Measurements from ENCODE around the gene MCC.

The MCC gene

DNA sequence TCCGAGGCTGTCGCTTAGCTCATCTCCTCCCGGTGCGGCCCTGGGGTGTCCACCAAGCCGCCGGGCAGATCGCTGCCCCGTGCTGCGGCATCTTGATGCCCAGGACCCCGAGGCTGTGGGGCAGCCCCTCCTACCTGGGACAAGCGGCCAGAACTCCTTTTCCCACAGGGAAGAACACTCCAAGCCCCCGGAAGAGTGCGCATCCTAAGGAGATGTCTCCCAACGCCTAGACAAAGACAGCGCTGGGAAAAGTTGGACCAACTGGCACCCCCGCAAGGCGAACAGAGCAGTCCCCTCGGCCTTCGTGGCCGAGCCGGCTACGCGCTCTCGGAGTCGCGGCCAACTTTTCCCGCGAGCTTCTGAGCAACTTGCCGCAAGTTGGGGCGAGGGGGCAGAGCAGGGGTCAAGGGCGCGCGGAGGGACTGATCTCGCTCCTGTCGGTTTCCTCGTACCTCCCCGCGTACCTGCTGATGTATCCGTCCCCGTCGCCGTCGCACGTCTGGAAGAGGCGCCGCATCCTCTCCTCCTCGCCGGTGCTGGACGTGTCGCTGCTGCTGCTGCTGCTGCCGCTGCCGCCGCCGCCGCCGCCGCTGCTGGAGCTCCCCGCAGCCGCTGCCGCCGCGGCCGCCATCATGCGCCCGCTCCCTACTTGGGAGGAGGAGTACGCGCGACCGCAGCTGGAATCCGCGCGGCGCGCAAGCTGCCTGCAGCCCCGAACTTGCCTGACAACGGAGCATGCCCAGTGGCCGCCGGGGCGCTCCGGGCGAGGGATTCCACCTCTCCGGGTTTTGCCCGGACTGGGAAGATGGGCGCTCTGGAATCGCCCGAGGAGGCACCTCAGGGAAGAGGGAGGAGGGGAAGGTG is at the start of gene MCC:
TSS of gene MCC (minus strand) at position 673 of the 864 bp plus-strand sequence.
- peak; percentile 92 for DNase-seq (ENCODE audit: low read depth)

DNA sequence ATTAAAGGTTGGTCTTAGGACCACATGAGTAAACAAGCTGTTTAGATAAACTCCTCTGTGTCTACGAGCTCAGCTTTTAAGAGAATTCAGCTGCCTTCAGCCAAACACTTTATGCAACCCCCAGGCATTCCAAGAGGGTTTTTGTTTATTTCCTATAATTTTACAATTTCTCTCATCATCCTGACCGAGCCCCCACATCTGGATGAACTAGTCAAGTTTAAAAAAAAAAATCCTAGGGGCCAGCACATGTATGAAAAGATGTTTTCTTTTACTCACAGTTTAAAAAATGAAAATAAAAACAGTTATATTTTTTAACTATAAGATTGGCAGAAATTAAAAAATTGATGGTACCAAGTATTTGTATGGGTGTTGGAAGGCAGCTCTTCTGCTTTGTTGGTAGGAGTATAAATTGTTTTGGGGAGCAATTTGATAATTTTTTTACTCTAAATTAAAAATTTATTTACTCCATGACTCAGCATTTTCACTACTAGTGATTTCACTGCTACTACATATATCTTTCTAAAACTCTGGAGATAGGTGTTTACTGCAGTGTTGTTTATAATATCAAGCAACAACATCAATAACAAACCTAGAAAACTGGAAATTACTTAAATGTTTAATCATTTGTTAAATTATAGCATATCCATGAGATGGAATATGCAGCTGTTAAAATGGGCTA is 43.4 kb upstream of the MCC start:
- DNase-seq (ENCODE audit: low read depth) = peak; percentile 45

DNA sequence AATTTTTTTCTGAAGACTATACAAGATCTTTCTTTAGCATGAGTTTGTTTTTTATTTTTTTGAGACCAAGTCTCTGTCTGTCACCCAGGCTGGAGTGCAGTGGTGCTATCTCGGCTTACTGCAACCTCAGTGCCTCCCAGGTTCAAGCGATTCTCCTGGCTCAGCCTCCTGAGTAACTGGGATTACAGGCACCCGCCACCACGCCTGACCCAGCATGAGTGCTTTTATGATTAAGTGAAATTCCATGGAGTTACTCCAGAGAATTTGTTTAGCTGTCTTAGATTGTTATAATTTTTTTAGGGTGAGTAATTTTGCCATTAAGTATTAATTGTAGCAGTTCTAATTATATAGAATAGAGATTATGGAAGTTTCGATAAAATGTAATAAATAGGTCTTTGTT is 39.5 kb upstream of the MCC start:
- DNase-seq (ENCODE audit: low read depth) = peak; percentile 70

DNA sequence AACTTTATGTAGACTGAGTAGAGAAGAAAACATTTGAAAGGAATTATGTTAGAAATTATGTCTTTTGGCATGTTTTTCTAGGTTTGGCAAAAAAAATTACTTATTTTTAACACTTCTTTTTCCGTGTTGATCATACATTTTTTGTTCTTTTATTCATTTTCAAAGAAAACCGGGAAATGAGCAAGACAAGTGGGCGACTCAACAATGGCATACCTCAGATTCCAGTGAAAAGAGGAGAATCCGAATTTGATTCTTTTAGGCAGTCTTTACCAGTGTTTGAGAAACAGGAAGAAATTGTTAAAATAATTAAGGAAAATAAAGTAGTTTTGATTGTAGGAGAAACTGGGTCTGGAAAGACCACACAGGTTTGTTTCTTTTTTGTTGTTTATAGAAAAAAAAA is 38.2 kb upstream of the MCC start:
- no peak for DNase-seq (ENCODE audit: low read depth)

DNA sequence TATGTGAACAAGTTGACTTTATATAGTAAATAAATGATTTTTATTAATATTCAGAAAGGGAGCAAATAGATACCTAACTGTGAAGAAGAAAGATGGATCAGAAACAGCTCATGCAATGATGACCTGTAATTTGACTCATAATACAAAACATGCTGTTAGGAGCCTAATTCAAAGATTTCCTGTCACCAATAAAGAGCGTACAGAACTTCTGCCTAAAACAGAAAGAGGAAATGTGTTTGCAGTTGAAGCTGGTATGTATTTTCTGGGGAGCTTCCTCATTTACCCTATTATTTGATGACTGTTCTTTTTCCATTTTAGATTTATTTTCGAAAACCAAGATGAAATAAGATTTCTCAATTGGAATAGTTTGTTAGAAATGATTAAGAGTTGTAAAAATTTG is 36.7 kb upstream of the MCC start:
- no peak for DNase-seq (ENCODE audit: low read depth)

DNA sequence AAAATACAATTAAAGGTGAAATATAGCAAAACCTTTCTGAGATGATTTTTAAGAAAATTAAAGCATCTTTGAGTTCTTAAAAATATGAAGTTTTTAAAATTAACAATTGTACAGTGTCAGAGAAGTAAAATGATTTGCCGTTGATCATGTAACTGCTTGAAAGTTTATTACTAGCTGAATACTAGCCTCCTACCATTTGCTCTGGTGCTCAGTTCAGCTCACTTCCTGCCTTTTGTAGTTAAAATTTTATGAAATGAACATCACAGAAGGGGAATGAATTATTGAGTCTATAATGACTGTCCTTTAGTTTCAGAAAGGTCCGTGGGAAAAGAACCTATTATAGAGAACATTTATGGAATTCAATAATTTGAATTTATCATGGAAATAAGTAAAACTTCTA is 34.9 kb upstream of the MCC start:
- no peak for DNase-seq (ENCODE audit: low read depth)

DNA sequence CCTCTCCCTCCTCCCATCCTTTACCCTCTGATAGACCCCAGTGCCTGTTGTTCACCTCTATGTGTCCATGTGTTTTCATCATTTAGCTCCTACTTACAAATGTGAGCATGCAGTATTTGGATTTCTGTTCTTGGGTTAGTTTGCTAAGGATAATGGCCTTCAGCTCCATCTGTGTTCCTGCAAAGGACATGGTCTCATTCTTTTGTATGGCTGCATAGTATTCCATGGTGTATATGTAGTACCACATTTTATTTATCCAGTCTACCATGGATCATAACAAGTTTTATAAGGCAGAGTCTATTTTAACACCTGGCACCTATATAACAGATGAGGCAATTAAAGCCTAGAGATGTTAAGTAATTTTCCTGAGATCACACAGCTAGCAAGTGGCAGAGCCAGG is 32.6 kb upstream of the MCC start:
- DNase-seq (ENCODE audit: low read depth) = no peak

DNA sequence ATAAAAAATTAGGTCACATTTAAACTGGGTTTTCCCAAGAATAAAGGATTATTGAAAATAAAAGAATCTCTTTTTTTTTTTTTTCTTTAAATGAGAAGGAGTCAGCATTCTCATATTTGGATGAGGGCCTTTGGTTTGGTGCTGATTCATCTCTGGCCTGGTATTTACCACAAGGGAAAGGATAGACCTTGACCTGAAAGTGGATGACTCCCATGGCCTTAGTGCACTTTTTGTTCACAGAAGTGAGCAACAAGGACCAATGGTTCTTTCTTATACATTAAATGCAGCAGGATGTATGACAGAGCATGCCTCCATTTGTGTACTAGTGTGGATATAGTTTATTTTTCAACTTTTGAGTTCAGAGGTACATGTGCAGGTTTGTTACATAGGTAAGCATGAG is 32.2 kb upstream of the MCC start:
- peak; percentile 75 for DNase-seq (ENCODE audit: low read depth)

DNA sequence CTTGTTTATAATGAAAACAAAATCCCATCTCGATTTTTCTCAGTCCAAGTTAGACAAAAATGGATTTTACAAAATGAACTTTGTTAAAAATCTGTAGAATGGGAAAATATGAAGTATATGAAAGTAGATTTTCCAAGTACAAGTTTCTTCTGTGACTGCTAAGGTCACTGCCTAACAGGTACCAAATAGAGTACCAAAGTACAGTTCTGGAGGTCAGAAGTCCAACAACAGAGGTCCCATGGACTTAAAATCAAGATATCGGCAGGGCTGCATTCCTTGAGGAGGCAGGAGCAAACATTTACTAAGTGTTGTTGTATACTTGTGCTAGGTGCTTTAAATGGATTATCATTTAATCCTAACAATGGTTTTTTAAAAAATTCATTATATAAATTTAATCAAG is 31.2 kb upstream of the MCC start:
- DNase-seq (ENCODE audit: low read depth) = no peak

DNA sequence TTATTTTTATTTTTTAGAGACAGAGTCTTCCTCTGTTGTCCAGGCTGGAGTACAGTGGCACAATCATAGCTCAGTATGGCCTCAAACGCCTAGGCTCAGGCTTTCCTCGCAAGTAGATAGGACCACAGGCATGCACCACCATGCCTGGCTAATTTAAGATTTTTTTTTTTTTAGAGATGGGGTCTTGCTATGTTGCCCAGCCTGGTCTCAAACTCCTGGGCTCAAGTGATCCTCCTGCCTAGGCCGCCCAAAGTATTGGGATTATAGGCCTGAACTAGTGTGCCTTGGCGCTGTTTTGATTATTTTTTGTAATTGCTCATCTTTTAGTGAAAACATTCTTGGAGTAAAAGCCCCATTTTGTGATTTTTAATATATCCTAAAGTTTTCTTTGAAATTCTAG is 30.6 kb upstream of the MCC start:
- no peak for DNase-seq (ENCODE audit: low read depth)

DNA sequence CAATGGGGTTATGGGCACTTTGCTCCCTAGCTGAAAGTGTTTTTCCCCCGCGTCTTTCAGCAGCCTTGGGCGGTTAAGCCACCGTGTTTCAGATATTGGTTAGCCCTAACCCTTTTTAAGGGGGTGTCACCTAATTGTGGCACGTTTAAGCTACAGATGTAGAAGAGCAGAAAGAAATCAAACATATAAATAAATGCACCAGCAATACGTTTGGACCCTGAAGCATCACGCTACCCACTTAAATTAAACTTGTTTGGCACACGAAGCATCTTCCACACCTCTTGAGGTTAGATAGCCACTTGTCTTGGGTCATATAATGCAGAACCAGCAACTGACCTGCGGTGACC is 26.0 kb upstream of the MCC start:
- no peak for DNase-seq (ENCODE audit: low read depth)

DNA sequence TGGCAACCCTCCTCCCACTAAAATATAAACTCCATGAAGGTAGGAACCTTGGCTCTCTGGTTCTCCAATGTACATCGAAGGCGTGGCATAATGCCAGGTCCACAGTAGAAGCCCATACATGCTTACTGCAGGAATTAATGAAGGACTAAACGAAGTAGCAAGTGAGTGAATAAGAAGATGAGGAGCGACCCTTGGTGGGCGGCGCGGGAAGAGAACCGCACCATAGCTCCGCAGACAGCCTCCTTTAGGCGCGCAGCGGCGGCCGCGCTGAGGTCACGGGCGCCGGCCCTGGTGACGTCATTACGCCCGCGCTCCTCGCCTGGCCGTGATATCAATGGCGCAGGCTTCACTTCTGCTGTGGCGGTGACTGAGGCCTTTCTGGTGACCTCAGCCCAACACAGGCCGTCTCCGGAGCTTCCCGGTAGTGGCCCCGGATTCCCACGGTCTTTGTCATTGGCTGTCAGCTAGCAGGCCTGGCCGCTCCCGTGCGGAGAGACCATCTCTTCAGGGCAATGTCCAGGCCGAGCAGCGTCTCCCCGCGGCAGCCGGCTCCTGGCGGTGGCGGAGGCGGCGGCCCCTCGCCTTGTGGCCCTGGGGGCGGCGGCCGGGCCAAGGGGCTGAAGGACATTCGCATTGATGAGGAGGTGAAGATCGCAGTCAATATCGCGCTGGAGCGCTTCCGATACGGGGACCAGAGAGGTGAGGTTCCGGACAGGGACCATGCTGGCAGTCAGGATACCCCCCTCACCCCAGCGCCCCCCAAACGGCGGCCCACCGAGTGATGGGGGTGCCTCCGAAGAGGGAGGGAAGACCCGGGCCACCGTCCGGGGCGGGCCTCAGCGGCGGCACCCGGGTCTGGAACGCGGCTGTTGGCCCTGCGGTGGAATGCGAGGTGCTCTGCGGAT is 25.4 kb upstream of the MCC start, which contains the start of gene YTHDC2:
TSS of gene YTHDC2 (plus strand) at position 311 of the 905 bp plus-strand sequence. CDS start at position 513, 202 bp downstream.
- DNase-seq (ENCODE audit: low read depth) = peak; percentile 78

DNA sequence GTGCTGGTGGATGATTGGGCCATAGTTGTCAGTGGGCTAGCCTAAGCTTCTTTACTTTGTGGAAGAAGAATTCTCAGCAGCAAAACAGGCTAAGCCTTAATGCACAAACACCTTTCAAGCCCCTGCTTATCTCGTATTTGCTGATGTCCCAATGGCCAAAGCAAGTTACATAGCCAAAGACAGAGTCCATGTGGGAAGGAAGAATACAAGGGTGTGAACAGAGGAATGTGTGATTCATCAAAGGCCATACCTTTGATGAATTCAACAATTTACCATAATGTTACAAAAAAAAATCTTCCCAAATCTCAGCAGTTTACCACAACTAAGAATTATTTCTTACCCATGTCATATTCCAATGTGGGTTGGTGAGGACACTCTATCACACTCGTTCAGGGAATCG is 24.1 kb upstream of the MCC start:
- DNase-seq (ENCODE audit: low read depth) = no peak

DNA sequence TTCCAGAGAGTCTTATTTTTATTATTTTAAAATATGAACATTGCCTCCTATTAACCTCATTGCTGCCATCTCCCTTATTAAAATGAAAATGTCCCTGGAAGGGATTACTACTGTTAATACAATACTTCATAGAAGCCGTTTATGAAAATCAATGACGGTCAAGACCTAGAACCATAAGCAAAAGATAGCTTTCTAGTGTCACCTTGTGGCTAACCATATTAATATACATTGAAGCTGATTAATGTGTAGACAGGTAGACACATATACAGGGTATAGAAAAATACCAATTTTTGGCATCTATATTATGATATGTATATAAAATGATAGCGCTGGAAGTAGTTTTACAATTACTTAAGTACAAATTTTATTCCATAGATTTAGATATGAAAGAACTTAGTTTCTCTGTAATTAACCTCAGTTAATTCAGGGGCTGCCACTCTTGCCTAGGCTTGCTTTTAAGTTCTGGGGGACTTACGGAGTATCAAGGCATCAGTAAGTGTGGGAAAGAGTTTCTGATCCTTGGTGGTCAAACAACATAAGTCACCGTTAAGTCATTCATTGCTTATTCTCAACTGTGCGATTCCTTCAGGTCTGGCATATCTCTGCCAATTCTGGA is 22.7 kb upstream of the MCC start:
- peak; percentile 57 for DNase-seq (ENCODE audit: low read depth)

DNA sequence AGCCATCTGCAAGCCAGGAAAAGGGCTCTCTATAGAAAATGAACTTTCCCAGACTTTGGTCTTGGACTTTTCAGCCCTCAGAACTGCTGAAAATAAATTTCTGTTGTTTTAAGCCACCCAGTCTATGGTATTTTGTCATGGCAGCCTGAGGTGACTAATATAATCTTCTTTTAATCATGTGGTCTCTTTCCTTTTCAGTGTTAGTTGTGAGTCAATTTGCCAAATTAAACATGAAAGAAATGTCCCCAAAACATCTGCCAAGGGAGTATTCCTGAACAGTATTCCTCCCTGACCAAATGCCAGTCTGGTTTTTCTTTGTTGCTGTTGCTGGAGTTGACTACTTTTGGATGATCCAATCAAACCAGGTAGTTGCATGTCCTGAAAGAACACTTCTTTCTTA is 20.5 kb upstream of the MCC start:
- DNase-seq (ENCODE audit: low read depth) = no peak

DNA sequence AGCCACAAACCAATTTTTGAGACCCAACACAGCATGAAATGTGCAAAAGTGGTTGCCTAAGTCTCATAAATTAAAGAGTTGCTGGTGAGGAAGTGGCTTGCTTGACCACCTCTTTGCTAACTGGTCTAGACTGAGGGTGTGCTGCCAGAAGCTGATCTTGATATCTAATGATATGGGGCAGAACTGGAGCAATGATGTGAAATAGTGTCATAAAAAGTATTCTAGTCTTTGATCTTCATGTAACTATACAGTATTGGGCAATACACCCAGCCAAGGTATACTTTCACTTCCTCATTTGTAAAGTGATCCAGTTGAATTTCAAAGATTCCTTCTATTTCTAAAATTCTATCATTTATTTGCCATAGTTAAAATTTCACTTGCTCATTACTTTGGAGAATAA is 19.3 kb upstream of the MCC start:
- DNase-seq (ENCODE audit: low read depth) = no peak

DNA sequence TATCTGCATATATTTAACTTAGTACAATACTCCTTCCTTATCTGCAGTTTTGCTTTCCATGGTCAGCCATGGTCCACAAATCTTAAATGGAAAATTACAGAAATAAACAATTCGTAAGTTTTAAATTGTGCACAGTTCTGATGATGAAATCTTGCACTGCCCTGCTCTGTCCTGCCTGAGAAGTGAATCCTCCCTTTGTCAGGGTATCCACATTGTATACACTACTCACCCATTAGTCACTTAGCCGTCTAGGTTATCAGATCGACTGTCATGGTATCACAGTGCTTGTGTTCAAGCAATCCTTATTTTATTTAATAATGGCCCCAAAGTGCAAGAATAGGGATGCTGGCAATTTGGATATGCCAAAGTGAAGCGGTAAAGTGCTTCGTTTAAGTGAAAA is 16.9 kb upstream of the MCC start:
- DNase-seq (ENCODE audit: low read depth) = peak; percentile 83

DNA sequence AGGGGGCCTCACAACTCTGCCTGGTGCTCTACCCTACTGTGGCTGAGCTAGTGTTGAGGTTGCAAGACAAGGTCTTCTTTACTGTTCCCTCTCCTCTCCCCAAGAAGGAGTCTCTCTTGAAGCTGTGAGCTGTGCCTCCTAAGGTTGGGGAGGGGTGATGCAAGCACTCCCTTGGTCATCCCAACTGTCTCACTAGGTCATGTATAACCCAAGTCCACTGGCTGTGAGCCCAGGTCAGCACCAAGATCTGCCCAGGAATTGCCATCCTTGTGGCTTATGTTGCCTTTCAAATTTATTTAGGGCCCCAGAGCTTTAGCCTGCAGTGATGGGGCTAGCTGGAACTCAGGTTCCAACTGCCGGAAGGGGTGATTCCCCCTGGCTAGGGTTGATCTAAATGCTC is 14.9 kb upstream of the MCC start:
- no peak for DNase-seq (ENCODE audit: low read depth)

DNA sequence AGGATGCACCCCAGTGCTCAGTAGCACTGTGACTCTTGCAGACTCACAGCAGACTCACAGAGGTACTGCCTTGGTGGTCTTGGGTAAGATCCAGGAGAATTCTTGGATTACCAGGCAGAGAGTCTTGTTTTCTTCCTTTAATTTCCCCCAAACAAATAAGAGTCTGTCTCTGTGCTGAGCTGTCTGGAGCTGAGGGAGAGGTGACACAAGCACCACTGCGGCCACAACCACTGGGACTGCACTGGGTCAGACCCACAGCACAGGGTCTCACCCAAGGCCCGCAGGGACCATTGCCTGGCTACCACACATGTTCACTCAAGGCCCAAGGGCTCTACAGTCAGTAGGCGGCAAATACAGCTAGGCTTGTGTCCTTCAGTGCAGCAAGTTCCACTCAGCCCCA is 13.8 kb upstream of the MCC start:
- DNase-seq (ENCODE audit: low read depth) = no peak

DNA sequence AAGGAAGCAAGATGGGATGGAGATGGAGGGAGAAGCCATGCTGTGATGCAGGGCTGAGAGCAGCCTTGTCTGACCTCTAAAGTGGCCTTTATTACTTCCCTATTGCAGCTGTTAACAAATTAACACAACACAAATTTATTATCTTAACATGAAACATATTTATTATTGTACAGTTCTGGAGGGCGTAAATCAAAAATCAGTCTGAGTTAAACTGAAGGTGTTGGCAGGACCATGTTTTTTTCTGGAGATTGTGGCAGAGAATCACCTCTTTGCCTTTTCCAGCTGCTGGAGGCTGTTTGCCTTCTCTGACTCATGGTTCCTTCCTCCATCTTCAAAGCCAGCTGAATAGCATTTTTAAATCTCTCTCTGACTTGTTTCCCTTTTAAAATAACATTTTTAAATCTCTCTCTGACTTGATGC is 7.2 kb upstream of the MCC start:
- DNase-seq (ENCODE audit: low read depth) = no peak

DNA sequence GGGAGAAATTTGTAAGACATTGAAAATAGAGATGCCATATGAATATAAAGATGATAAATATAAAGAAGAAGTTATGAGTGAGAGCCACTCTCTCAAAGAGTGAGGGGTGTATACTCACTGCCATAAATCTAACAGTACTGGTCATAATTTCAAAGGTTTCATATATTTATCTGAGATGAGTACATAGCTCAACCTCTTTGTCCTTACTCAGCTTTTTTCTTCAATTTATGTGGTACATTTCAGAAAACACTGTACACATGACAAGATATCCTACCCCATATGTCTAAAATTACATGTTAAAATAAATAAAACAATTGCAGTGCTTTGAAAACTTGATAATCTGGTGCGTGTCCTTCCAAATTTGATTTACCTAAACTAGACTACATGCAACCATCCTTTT is 5.2 kb upstream of the MCC start:
- no peak for DNase-seq (ENCODE audit: low read depth)

DNA sequence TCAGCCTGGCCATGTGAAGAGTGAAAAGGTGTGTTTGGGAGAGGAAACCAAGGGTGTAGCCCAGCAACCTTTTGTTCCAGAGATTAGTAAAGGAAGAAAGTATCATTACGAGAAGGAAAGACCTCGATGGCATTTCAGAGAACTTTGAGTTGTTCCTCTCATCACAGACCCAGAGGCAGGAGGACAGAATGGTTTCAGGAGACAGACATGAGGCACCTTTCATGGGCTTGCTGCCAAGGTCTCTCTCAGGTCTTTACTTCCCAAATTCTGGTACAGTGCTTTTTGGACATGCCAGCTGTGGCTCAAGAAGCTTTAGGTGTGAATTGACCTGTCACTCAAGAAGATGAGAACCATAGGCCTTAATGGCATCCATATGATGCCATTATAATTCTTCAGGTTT is 2.8 kb upstream of the MCC start:
- DNase-seq (ENCODE audit: low read depth) = no peak
